GM21528 (cell line): ENCODE results near the gene UBE2N.
"Not testable (repeated sequence)": the region's sequence is repeated elsewhere in the genome, so short reads cannot be mapped to it uniquely, and the experiment has no call there.

Experiments used
- ATAC-seq: cut with Tn5 transposase; IDR thresholded peaks from one replicate; pipeline ENCODE4 v1.9.1; 2021; ENCODE audit warnings: mild to moderate bottlenecking, moderate library complexity; ENCODE audit not compliant: unreplicated experiment, low FRiP score

Gene UBE2N

GRCh38 chr12:93415723-93416464 lies 25.9 kb downstream of the UBE2N start:
- ATAC-seq, result peak; percentile 53

GRCh38 chr12:93413064-93413463 lies 28.7 kb downstream of the UBE2N start:
- ATAC-seq, result no peak

- not testable (repeated sequence) for ATAC-seq
These were observed 29.4 kb downstream of the UBE2N start for GRCh38 chr12:93412396-93412795.

GRCh38 chr12:93411060-93411459 lies 30.7 kb downstream of the UBE2N start:
- ATAC-seq, result not testable (repeated sequence)

- ATAC-seq, result not testable (repeated sequence)
These were observed 32.2 kb downstream of the UBE2N start for GRCh38 chr12:93409343-93410187.

- ATAC-seq, result no peak
These were observed 32.9 kb downstream of the UBE2N start for GRCh38 chr12:93408813-93409212.

GRCh38 chr12:93407963-93408283 lies 33.8 kb downstream of the UBE2N start:
- no peak for ATAC-seq

GRCh38 chr12:93407054-93407962 lies 34.4 kb downstream of the UBE2N start:
- ATAC-seq, result no peak

- no peak for ATAC-seq
These were observed 36.5 kb downstream of the UBE2N start for GRCh38 chr12:93404961-93405849.

GRCh38 chr12:93403988-93404803 lies 37.6 kb downstream of the UBE2N start:
- ATAC-seq, result no peak

GRCh38 chr12:93402333-93403311 lies 39.1 kb downstream of the UBE2N start:
- ATAC-seq, result no peak

- peak; percentile 89 for ATAC-seq
These were observed 42.4 kb downstream of the UBE2N start for GRCh38 chr12:93399183-93399863.

GRCh38 chr12:93397412-93397811 lies 44.3 kb downstream of the UBE2N start:
- no peak for ATAC-seq

GRCh38 chr12:93393425-93393824 lies 48.3 kb downstream of the UBE2N start:
- no peak for ATAC-seq

GRCh38 chr12:93390549-93391297 lies 51.0 kb downstream of the UBE2N start:
- no peak for ATAC-seq

- no peak for ATAC-seq
These were observed 51.7 kb downstream of the UBE2N start for GRCh38 chr12:93390031-93390430.

- ATAC-seq, result no peak
These were observed 54.0 kb downstream of the UBE2N start for GRCh38 chr12:93387780-93388179.
